Measurements from ENCODE around the gene HNRNPUL2.

- TF ChIP-seq CTCF (conservative IDR thresholded peaks at IDR 0.05 in 1 of 2, IDR thresholded peaks at IDR 0.05 in 1 of 2; ENCODE audit: low read depth in 1 of 2, low read length in 2 of 2) (no peak), EZH2 (IDR thresholded peaks at IDR 0.05; ENCODE audit: low read length, missing control alignments) (no peak)
Observed at GRCh38 chr11:62688491-62688890, 38.8 kb downstream of the HNRNPUL2 start.
